GM18505 (cell line): ENCODE results near the gene TNFAIP3.
A peak's percentile ranks its signal among the peaks of the same experiment; 100 is the strongest.

Source experiments
- ATAC-seq: cut with Tn5 transposase; IDR thresholded peaks from one replicate; pipeline ENCODE4 v1.9.1; 2021; ENCODE audit not compliant: unreplicated experiment
- POLR2A ChIP-seq: IDR thresholded peaks from 4 replicates; pipeline ENCODE4 v1.6.1; 2011; ENCODE audit warnings: borderline replicate concordance; ENCODE audit not compliant: insufficient read depth, insufficient read length; ENCODE audit errors: extremely low read depth

The TNFAIP3 gene

GRCh38 chr6:137862419-137863090, 4.5 kb upstream of the TNFAIP3 start:
- TF ChIP-seq POLR2A = no peak
- ATAC-seq = no peak

- ATAC-seq = no peak
- TF ChIP-seq POLR2A = no peak
These were observed 3.8 kb upstream of the TNFAIP3 start for GRCh38 chr6:137863091-137863797.

- TF ChIP-seq POLR2A = no peak
- no peak for ATAC-seq
These were observed 2.1 kb upstream of the TNFAIP3 start for GRCh38 chr6:137864812-137865508.

- ATAC-seq = peak; percentile 35
- TF ChIP-seq POLR2A = peak; percentile 10
These were observed 702 bp upstream of the TNFAIP3 start for GRCh38 chr6:137866200-137866913.

- TF ChIP-seq POLR2A = no peak
- peak; percentile 1 for ATAC-seq
These were observed 838 bp downstream of the TNFAIP3 start for GRCh38 chr6:137867685-137868509.

GRCh38 chr6:137868721-137869548, 1.9 kb downstream of the TNFAIP3 start:
- no peak for ATAC-seq
- TF ChIP-seq POLR2A = no peak

- TF ChIP-seq POLR2A = no peak
- no peak for ATAC-seq
These were observed 2.7 kb downstream of the TNFAIP3 start for GRCh38 chr6:137869549-137870307.

GRCh38 chr6:137870308-137870644, 3.2 kb downstream of the TNFAIP3 start:
- TF ChIP-seq POLR2A = no peak
- ATAC-seq = no peak

GRCh38 chr6:137870744-137871247, 3.7 kb downstream of the TNFAIP3 start:
- TF ChIP-seq POLR2A = peak; percentile 72
- no peak for ATAC-seq

GRCh38 chr6:137871291-137871690, 4.2 kb downstream of the TNFAIP3 start:
- no peak for ATAC-seq
- TF ChIP-seq POLR2A = no peak

- no peak for ATAC-seq
- TF ChIP-seq POLR2A = peak; percentile 32
These were observed 4.9 kb downstream of the TNFAIP3 start for GRCh38 chr6:137871831-137872454.
